Smooth muscle cell (in vitro differentiated cells): ENCODE results near the gene NAPA. TPM values are rescaled to one million over a fixed set of nuclear protein-coding genes. Genes with fewer than 3 reads are reported as not detected.

ENCODE experiments used
- DNase-seq: peaks from one replicate; lab custom pipeline; 2025; ENCODE audit not compliant: unreplicated experiment; lab: John Stamatoyannopoulos, UW
- H2AFZ ChIP-seq: fragments of 200-600 bp; sonication (generic); 2 replicates; pipeline ENCODE4 v1.6.0; 2016; ENCODE audit warnings: antibody characterized with exemption, low read depth, mild to moderate bottlenecking
- H3F3A ChIP-seq: fragments of 200-600 bp; sonication (generic); 2 replicates; pipeline ENCODE4 v1.6.0; 2017; ENCODE audit warnings: antibody characterized with exemption, low read depth
- H3K27ac ChIP-seq: fragments of 200-600 bp; sonication (generic); 2 replicates; pipeline ENCODE4 v1.5.1; 2016; ENCODE audit warnings: low read depth, mild to moderate bottlenecking
- H3K27me3 ChIP-seq: fragments of 200-600 bp; sonication (generic); 2 replicates; pipeline ENCODE4 v1.6.1; 2016; ENCODE audit warnings: low read depth, mild to moderate bottlenecking
- H3K36me3 ChIP-seq: fragments of 200-600 bp; sonication (generic); 2 replicates; pipeline ENCODE4 v1.5.1; 2016; ENCODE audit warnings: low read depth
- H3K4me1 ChIP-seq: fragments of 200-600 bp; sonication (generic); 2 replicates; pipeline ENCODE4 v1.5.1; 2016; ENCODE audit warnings: low read depth
- H3K4me2 ChIP-seq: fragments of 200-600 bp; sonication (generic); 2 replicates; pipeline ENCODE4 v1.6.0; 2016; ENCODE audit warnings: mild to moderate bottlenecking
- H3K4me3 ChIP-seq: fragments of 200-600 bp; sonication (generic); 2 replicates; pipeline ENCODE4 v1.5.1; 2016; ENCODE audit warnings: mild to moderate bottlenecking
- H3K79me2 ChIP-seq: fragments of 200-600 bp; sonication (generic); 2 replicates; pipeline ENCODE4 v1.6.0; 2016; ENCODE audit warnings: low read depth, mild to moderate bottlenecking
- H3K9ac ChIP-seq: fragments of 200-600 bp; sonication (generic); 2 replicates; pipeline ENCODE4 v1.6.0; 2016; ENCODE audit warnings: low read depth
- H3K9me3 ChIP-seq: fragments of 200-600 bp; sonication (generic); replicated peaks from 2 replicates; pipeline ENCODE4 v1.5.1; 2016; ENCODE audit warnings: low read depth
- H4K20me1 ChIP-seq: fragments of 200-600 bp; sonication (generic); 2 replicates; pipeline ENCODE4 v1.6.0; 2016; ENCODE audit warnings: low read depth
- WGBS: methylation state at CpG from one replicate; pipeline ENCODE4 v1.1.7; 2016; ENCODE audit warnings: low lambda C conversion rate; 5-methylcytosine and 5-hydroxymethylcytosine counted together
- polyA plus RNA-seq: library from polyadenylated mRNA; unstranded; fragments of >200 nt; fragmentation: Nextera tagmentation; extraction: Ambion mirVana; gene quantifications from 2 replicates; pipeline ENCODE4 v1.2.1, GENCODE V29; 2016
- total RNA-seq: library from RNA; depleted of rRNA; stranded (reverse); fragments of >200 nt; gene quantifications from 2 replicates; pipeline ENCODE4 v1.2.3, GENCODE V29; 2014
- TF ChIP-seq, protein P1 (sequence below): fragments of 200-600 bp; sonication (generic); IDR thresholded peaks from 2 replicates; pipeline ENCODE4 v1.5.1; 2017; ENCODE audit warnings: borderline replicate concordance, mild to moderate bottlenecking, antibody characterized with exemption; ENCODE audit not compliant: insufficient read depth, poor library complexity, severe bottlenecking

The NAPA gene
- total and polyA plus RNA-seq, 2 experiments from 2014 or later: 65.0 to 78.7 TPM

DNA sequence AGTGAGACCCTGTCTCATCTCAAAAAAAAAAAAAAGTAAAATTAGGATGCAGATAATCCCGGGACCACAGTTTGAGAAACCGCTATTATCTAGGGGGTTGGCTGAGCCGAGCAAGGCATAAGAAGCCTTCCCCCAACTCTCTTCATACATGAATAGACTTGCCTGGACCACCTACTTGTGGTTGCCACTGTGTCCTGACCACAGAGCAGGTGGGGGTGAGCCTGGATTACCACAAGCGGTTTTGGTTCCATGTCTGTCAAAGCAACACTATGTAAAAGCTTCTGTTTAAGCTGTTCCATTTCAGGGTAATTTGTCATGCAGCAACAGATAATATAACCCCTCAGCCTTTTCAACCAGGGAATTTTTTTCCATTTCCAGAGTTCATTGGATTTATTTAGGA is 3.3 kb upstream of the NAPA start:
- Histone ChIP-seq H3K27ac (no peak overlapping the region), H3K4me1 (no peaks in the 10 kb centered on the region), H3K9me3 (no peaks in the 10 kb centered on the region), H3K4me2 (no peak overlapping the region), H4K20me1 (peaks cover 4% of the 10 kb centered on the region), H3K27me3 (no peaks in the 10 kb centered on the region), H3K36me3 (no peaks in the 10 kb centered on the region), H3K79me2 (peaks cover 16% of the 10 kb centered on the region), H2AFZ (no peak overlapping the region), H3K9ac (no peak overlapping the region), H3F3A (no peaks in the 10 kb centered on the region), H3K4me3 (no peak overlapping the region)
- 72% methylated on average over 4 of the region's 4 CpGs for WGBS
- DNase-seq: no peak
- TF ChIP-seq, protein P1, sequence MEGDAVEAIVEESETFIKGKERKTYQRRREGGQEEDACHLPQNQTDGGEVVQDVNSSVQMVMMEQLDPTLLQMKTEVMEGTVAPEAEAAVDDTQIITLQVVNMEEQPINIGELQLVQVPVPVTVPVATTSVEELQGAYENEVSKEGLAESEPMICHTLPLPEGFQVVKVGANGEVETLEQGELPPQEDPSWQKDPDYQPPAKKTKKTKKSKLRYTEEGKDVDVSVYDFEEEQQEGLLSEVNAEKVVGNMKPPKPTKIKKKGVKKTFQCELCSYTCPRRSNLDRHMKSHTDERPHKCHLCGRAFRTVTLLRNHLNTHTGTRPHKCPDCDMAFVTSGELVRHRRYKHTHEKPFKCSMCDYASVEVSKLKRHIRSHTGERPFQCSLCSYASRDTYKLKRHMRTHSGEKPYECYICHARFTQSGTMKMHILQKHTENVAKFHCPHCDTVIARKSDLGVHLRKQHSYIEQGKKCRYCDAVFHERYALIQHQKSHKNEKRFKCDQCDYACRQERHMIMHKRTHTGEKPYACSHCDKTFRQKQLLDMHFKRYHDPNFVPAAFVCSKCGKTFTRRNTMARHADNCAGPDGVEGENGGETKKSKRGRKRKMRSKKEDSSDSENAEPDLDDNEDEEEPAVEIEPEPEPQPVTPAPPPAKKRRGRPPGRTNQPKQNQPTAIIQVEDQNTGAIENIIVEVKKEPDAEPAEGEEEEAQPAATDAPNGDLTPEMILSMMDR: no peak

DNA sequence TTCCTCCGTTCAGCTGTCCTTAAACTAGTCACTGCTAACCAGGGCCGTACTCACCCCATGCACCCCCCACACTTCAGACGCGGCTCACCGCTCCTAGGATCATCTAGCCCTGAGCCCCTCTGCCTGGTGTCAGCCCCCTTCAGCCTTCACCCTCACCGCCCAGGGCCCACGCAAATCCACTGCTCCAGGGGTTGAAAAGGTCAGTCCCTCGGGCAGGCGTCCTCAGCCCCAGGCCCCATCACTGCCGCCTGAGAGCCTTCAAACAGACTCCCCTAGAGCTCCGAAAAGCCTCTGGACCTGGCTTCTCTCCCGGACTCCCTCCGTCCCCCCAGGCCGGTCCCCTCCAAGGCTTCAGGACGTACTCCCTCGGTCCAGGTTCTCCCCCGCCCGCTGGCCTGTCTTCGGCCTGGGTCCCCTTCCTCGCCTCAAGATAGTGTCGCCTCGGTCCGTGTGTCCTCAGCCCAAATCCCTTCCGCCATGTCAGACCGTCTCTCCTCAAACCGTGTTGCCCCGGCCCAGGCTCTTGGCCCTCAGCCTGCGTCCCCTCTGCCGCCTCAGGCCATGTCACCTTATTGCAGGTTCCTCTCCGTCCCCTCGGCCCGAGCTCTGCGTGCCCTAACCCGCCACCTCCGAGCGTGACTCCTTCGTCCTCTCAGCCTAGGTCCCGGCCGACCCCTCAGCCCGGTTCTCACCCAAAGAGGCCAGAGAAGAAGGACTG is 553 bp downstream of the NAPA start:
- H3K79me2 ChIP-seq: peaks cover 53% of the 10 kb centered on the region
- no peaks in the 10 kb centered on the region for H3K4me1 ChIP-seq
- H3K9me3 ChIP-seq: no peaks in the 10 kb centered on the region
- peak overlapping the region; percentile 89 for H3K4me2 ChIP-seq
- TF ChIP-seq, protein P1: no peak
- peak overlapping the region; percentile 99 for H3K9ac ChIP-seq
- H3K27me3 ChIP-seq: no peaks in the 10 kb centered on the region
- WGBS: 12% methylated on average over 38 of the region's 40 CpGs
- peak overlapping the region; percentile 80 for H3K4me3 ChIP-seq
- H2AFZ ChIP-seq: peak overlapping the region; percentile 71
- no peaks in the 10 kb centered on the region for H3K36me3 ChIP-seq
- H3F3A ChIP-seq: no peaks in the 10 kb centered on the region
- H4K20me1 ChIP-seq: peaks cover 41% of the 10 kb centered on the region
- H3K27ac ChIP-seq: peak overlapping the region; percentile 98
- DNase-seq: no peak

DNA sequence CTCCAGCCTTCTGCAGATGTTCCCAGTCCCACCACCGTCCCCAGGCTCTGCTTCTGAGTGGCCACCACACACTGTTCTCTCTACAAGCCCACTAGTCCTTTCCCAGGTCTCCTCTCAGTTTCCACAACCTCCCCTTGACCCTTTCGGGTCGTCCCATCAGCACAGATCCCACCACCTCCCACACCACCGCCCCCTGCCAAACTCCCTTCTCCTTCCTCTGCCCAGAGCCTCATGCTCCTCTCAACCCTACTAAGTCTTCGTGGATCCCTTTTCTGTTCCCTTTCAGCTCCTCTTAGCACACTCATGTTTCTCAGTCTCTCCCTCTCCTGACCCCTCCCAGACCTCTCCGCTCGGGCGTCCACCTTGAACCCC is 1.9 kb downstream of the NAPA start:
- peaks cover 66% of the 10 kb centered on the region for H3K79me2 ChIP-seq
- H3K9ac ChIP-seq: no peak overlapping the region
- H3K27ac ChIP-seq: peak overlapping the region; percentile 42
- H4K20me1 ChIP-seq: peaks cover 55% of the 10 kb centered on the region
- H2AFZ ChIP-seq: no peak overlapping the region
- no peaks in the 10 kb centered on the region for H3K27me3 ChIP-seq
- TF ChIP-seq, protein P1: no peak
- no peaks in the 10 kb centered on the region for H3K36me3 ChIP-seq
- H3K9me3 ChIP-seq: no peaks in the 10 kb centered on the region
- peak overlapping the region; percentile 80 for H3K4me3 ChIP-seq
- H3K4me2 ChIP-seq: peak overlapping the region; percentile 89
- 81% methylated on average over 8 of the region's 8 CpGs for WGBS
- DNase-seq: no peak
- peaks cover 4% of the 10 kb centered on the region for H3K4me1 ChIP-seq
- no peaks in the 10 kb centered on the region for H3F3A ChIP-seq
